SK-N-SH (cell line): Measurements from ENCODE around the gene PAWR. TPM values are rescaled to one million over a fixed set of nuclear protein-coding genes. Genes with fewer than 3 reads are reported as not detected.

Experiments used
- CTCF ChIA-PET: fragments of 300-600, 350-600 bp; formaldehyde crosslinking; extraction: SDS; loops from one replicate; lab custom pipeline; 2021; lab: Yijun Ruan, JAX
- POLR2A ChIA-PET: fragments of 350-600 bp; sonication (Branson Sonifier 250); formaldehyde crosslinking; extraction: SDS; loops from one replicate; lab custom pipeline; 2020; ENCODE audit warnings: antibody characterized with exemption, inconsistent platforms; lab: Yijun Ruan, JAX
- DNase-seq: peaks from one replicate; pipeline ENCODE4 v3.0.0; 2012
- H2AFZ ChIP-seq: fragments of 200-600 bp; sonication (generic); 2 replicates; pipeline ENCODE4 v1.8.1; 2016; ENCODE audit warnings: antibody characterized with exemption, mild to moderate bottlenecking, low read depth
- H3F3A ChIP-seq: fragments of 200-600 bp; sonication (generic); replicated peaks from 2 replicates; pipeline ENCODE3; 2016; ENCODE audit warnings: antibody characterized with exemption, mild to moderate bottlenecking; ENCODE audit not compliant: insufficient read depth
- H3K27ac ChIP-seq, 2 experiments: fragments of 200-500 bp in 1 of 2; fragments of 200-600 bp in 1 of 2; sonication (Bioruptor generic) in 1 of 2; sonication (generic), shearing (Covaris generic) in 1 of 2; 2 replicates each; pipeline versions ENCODE4 v1.5.1 to v1.6.1; 2014 to 2016; ENCODE audit warnings: low read depth in 2 of 2, inconsistent platforms in 1 of 2, low read length in 1 of 2, mild to moderate bottlenecking in 1 of 2, mixed read lengths in 1 of 2
- H3K27me3 ChIP-seq: fragments of 200-600 bp; sonication (generic), shearing (Covaris generic); 2 replicates; pipeline ENCODE4 v1.6.1; 2016; ENCODE audit warnings: mixed run types; ENCODE audit not compliant: insufficient read depth
- H3K36me3 ChIP-seq, 2 experiments: fragments of 200-500 bp in 1 of 2; fragments of 200-600 bp in 1 of 2; sonication (Bioruptor generic) in 1 of 2; sonication (generic) in 1 of 2; replicated peaks in 1 of 2; 2 replicates each; pipeline versions ENCODE3 to v1.5.1; 2014 to 2016; ENCODE audit warnings: low read length in 1 of 2, mild to moderate bottlenecking in 1 of 2; ENCODE audit not compliant: insufficient read depth in 2 of 2, control insufficient read depth in 1 of 2
- H3K4me1 ChIP-seq, 2 experiments: fragments of 200-500 bp in 1 of 2; fragments of 200-600 bp in 1 of 2; sonication (Bioruptor generic) in 1 of 2; sonication (generic), shearing (Covaris generic) in 1 of 2; 2 replicates each; pipeline versions ENCODE4 v1.5.1 to v1.6.1; 2014 to 2016; ENCODE audit warnings: low read depth in 1 of 2, low read length in 1 of 2, mixed run types in 1 of 2; ENCODE audit not compliant: insufficient read depth in 2 of 2, control insufficient read depth in 1 of 2
- H3K4me2 ChIP-seq: fragments of 200-600 bp; sonication (generic), shearing (Covaris generic); 2 replicates; pipeline ENCODE4 v1.6.1; 2017; ENCODE audit warnings: mixed run types
- H3K4me3 ChIP-seq, 2 experiments: fragments of 200-500 bp in 1 of 2; fragments of 200-600 bp in 1 of 2; sonication (Bioruptor generic) in 1 of 2; sonication (generic), shearing (Covaris generic) in 1 of 2; 2 replicates each; pipeline versions ENCODE4 v1.5.1 to v1.8.1; 2014 to 2016; ENCODE audit warnings: low read depth in 2 of 2, inconsistent platforms in 1 of 2, low read length in 1 of 2, mild to moderate bottlenecking in 1 of 2, mixed read lengths in 1 of 2, moderate library complexity in 1 of 2
- H3K79me2 ChIP-seq: fragments of 200-600 bp; sonication (generic); 2 replicates; pipeline ENCODE4 v1.8.1; 2017; ENCODE audit warnings: mild to moderate bottlenecking; ENCODE audit not compliant: insufficient read depth
- H3K9ac ChIP-seq: fragments of 200-600 bp; sonication (generic); 2 replicates; pipeline ENCODE4 v1.6.1; 2017; ENCODE audit warnings: mixed run types
- H3K9me2 ChIP-seq: fragments of 200-600 bp; sonication (generic); 2 replicates; pipeline ENCODE4 v1.6.1; 2017; ENCODE audit warnings: mixed run types
- H3K9me3 ChIP-seq: fragments of 200-600 bp; sonication (generic); 2 replicates; pipeline ENCODE4 v1.6.1; 2017; ENCODE audit warnings: mixed run types, mild to moderate bottlenecking, moderate library complexity
- H4K20me1 ChIP-seq: fragments of 200-600 bp; sonication (generic); 2 replicates; pipeline ENCODE4 v1.6.1; 2017; ENCODE audit warnings: mild to moderate bottlenecking, mixed run types; ENCODE audit not compliant: insufficient read depth
- ELF1 ChIP-seq: IDR thresholded peaks from 2 replicates; pipeline ENCODE4 v1.4.0; 2012
- EZH2phosphoT487 ChIP-seq: fragments of 200-600 bp; sonication (generic); IDR thresholded peaks from 2 replicates; pipeline ENCODE4 v1.6.1; 2017; ENCODE audit warnings: low read depth, mixed run types, mild to moderate bottlenecking, antibody characterized with exemption, moderate library complexity, borderline replicate concordance
- FOSL2 ChIP-seq: IDR thresholded peaks from 2 replicates; pipeline ENCODE4 v1.4.0; 2012; ENCODE audit warnings: low read depth, mild to moderate bottlenecking, moderate library complexity, borderline replicate concordance
- GATA2 ChIP-seq: sonication (generic); formaldehyde crosslinking; IDR thresholded peaks from 2 replicates; pipeline ENCODE4 v1.5.0; 2020; ENCODE audit warnings: mild to moderate bottlenecking, missing genetic modification reagents
- MEF2A ChIP-seq: IDR thresholded peaks from 2 replicates; pipeline ENCODE4 v1.4.0; 2012; ENCODE audit warnings: low read depth, borderline replicate concordance
- MXI1 ChIP-seq: IDR thresholded peaks from 2 replicates; pipeline ENCODE4 v1.6.1; 2012; ENCODE audit warnings: mild to moderate bottlenecking, low read depth, low read length, improper control_type of control experiment
- NFIC ChIP-seq: IDR thresholded peaks from 2 replicates; pipeline ENCODE4 v1.4.0; 2012; ENCODE audit warnings: borderline replicate concordance
- NRF1 ChIP-seq: IDR thresholded peaks from 2 replicates; pipeline ENCODE4 v1.6.1; 2012; ENCODE audit warnings: low read depth, mild to moderate bottlenecking, low read length
- RAD21 ChIP-seq: IDR thresholded peaks from 2 replicates; pipeline ENCODE4 v1.6.1; 2012; ENCODE audit warnings: mild to moderate bottlenecking, low read length
- RCOR1 ChIP-seq: fragments of 150-350 bp; IDR thresholded peaks from 2 replicates; pipeline ENCODE4 v1.6.1; 2017; ENCODE audit warnings: antibody characterized with exemption, low read length
- RFX5 ChIP-seq: IDR thresholded peaks from 2 replicates; pipeline ENCODE4 v1.6.1; 2012; ENCODE audit warnings: mild to moderate bottlenecking, improper control_type of control experiment, low read length
- SMC3 ChIP-seq: IDR thresholded peaks from 2 replicates; pipeline ENCODE4 v1.6.1; 2012; ENCODE audit warnings: low read depth, low read length, improper control_type of control experiment
- TCF12 ChIP-seq: IDR thresholded peaks from 2 replicates; pipeline ENCODE4 v1.4.0; 2012
- TEAD4 ChIP-seq: IDR thresholded peaks from 2 replicates; pipeline ENCODE4 v1.4.0; 2012; ENCODE audit warnings: mild to moderate bottlenecking, borderline replicate concordance; ENCODE audit not compliant: insufficient read depth
- WGBS: methylation state at CpG from one replicate; pipeline ENCODE4 v1.1.6; 2017; ENCODE audit warnings: low lambda C conversion rate; 5-methylcytosine and 5-hydroxymethylcytosine counted together
- polyA plus RNA-seq, 3 experiments: library from polyadenylated mRNA; depleted of rRNA; stranded (reverse); fragments of >200 nt; gene quantifications; 2 replicates each; pipeline ENCODE4 v1.2.3, GENCODE V29; 2012
- TF ChIP-seq, protein P1 (sequence below): IDR thresholded peaks from 2 replicates; pipeline ENCODE4 v1.6.1; 2012; ENCODE audit warnings: mild to moderate bottlenecking, low read depth, low read length, moderate library complexity
- TF ChIP-seq, protein P2 (sequence below): fragments of 150-350 bp; IDR thresholded peaks from 2 replicates; pipeline ENCODE4 v1.6.1; 2016; ENCODE audit warnings: mild to moderate bottlenecking, low read depth, low read length
- TF ChIP-seq, protein P3 (sequence below): fragments of 150-350 bp; IDR thresholded peaks from 2 replicates; pipeline ENCODE4 v1.6.1; 2017; ENCODE audit warnings: antibody characterized with exemption, low read length, low read depth, borderline replicate concordance
- TF ChIP-seq, protein P4 (sequence below): fragments of 200-600 bp; sonication (generic); IDR thresholded peaks from 2 replicates; pipeline ENCODE4 v1.6.1; 2017; ENCODE audit warnings: antibody characterized with exemption, mild to moderate bottlenecking, moderate library complexity
- TF ChIP-seq, protein P5 (sequence below): IDR thresholded peaks from 2 replicates; pipeline ENCODE4 v1.4.0; 2012; ENCODE audit warnings: low read depth

Gene PAWR
- polyA plus RNA-seq, 1 of the 3 experiments (the other 2 are of a cell fraction), result 1.8 TPM

DNA sequence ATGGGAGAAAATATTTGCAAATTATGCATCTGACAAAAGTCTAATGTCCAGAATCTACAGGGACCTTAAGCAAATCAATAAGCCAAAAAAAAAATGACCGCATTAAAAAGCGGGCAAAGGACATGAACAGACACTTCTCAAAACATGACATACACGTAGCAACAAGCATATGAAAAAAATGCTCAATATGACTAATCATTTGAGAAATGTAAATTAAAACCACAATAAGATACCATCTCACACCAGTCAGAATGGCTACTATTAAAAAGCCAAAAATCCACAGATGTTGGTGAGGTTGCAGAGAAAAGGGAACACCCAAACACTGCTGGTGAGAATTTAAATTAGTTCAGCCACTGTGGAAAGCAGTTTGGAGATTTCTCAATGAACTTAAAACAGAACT lies 16.1 kb downstream of the PAWR start:
- no peak overlapping the region for H3K4me2 ChIP-seq
- ChIA-PET POLR2A (no interaction called here), CTCF (interaction anchor here (0.5 kb wide), 1 partner anchor 1154 kb away, joined by 3 read pairs; no protein-coding TSS in a partner anchor)
- H3K27ac ChIP-seq, result no peak overlapping the region
- no peaks in the 10 kb centered on the region; the same call in 1 of the 2 replicates for H3K27me3 ChIP-seq
- WGBS, result 59% methylated on average over 3 of the region's 3 CpGs
- no peak overlapping the region for H2AFZ ChIP-seq
- no peaks in the 10 kb centered on the region for H4K20me1 ChIP-seq
- TF ChIP-seq, protein P1, sequence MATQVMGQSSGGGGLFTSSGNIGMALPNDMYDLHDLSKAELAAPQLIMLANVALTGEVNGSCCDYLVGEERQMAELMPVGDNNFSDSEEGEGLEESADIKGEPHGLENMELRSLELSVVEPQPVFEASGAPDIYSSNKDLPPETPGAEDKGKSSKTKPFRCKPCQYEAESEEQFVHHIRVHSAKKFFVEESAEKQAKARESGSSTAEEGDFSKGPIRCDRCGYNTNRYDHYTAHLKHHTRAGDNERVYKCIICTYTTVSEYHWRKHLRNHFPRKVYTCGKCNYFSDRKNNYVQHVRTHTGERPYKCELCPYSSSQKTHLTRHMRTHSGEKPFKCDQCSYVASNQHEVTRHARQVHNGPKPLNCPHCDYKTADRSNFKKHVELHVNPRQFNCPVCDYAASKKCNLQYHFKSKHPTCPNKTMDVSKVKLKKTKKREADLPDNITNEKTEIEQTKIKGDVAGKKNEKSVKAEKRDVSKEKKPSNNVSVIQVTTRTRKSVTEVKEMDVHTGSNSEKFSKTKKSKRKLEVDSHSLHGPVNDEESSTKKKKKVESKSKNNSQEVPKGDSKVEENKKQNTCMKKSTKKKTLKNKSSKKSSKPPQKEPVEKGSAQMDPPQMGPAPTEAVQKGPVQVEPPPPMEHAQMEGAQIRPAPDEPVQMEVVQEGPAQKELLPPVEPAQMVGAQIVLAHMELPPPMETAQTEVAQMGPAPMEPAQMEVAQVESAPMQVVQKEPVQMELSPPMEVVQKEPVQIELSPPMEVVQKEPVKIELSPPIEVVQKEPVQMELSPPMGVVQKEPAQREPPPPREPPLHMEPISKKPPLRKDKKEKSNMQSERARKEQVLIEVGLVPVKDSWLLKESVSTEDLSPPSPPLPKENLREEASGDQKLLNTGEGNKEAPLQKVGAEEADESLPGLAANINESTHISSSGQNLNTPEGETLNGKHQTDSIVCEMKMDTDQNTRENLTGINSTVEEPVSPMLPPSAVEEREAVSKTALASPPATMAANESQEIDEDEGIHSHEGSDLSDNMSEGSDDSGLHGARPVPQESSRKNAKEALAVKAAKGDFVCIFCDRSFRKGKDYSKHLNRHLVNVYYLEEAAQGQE, result no peak
- TF ChIP-seq NFIC, result no peak
- TF ChIP-seq, protein P2, sequence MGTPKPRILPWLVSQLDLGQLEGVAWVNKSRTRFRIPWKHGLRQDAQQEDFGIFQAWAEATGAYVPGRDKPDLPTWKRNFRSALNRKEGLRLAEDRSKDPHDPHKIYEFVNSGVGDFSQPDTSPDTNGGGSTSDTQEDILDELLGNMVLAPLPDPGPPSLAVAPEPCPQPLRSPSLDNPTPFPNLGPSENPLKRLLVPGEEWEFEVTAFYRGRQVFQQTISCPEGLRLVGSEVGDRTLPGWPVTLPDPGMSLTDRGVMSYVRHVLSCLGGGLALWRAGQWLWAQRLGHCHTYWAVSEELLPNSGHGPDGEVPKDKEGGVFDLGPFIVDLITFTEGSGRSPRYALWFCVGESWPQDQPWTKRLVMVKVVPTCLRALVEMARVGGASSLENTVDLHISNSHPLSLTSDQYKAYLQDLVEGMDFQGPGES, result no peak
- no peak for TF ChIP-seq SMC3
- TF ChIP-seq, protein P3, sequence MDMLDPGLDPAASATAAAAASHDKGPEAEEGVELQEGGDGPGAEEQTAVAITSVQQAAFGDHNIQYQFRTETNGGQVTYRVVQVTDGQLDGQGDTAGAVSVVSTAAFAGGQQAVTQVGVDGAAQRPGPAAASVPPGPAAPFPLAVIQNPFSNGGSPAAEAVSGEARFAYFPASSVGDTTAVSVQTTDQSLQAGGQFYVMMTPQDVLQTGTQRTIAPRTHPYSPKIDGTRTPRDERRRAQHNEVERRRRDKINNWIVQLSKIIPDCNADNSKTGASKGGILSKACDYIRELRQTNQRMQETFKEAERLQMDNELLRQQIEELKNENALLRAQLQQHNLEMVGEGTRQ, result no peak
- no peak for TF ChIP-seq MXI1
- TF ChIP-seq MEF2A, result no peak
- TF ChIP-seq NRF1, result no peak
- TF ChIP-seq GATA2 (CRISPR knock-in tag), result no peak
- TF ChIP-seq ELF1, result no peak
- TF ChIP-seq TCF12, result no peak
- TF ChIP-seq, protein P4, sequence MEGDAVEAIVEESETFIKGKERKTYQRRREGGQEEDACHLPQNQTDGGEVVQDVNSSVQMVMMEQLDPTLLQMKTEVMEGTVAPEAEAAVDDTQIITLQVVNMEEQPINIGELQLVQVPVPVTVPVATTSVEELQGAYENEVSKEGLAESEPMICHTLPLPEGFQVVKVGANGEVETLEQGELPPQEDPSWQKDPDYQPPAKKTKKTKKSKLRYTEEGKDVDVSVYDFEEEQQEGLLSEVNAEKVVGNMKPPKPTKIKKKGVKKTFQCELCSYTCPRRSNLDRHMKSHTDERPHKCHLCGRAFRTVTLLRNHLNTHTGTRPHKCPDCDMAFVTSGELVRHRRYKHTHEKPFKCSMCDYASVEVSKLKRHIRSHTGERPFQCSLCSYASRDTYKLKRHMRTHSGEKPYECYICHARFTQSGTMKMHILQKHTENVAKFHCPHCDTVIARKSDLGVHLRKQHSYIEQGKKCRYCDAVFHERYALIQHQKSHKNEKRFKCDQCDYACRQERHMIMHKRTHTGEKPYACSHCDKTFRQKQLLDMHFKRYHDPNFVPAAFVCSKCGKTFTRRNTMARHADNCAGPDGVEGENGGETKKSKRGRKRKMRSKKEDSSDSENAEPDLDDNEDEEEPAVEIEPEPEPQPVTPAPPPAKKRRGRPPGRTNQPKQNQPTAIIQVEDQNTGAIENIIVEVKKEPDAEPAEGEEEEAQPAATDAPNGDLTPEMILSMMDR, result no peak
- TF ChIP-seq EZH2phosphoT487, result no peak
- no peak for TF ChIP-seq FOSL2
- no peak for TF ChIP-seq RCOR1
- TF ChIP-seq RAD21, result no peak
- TF ChIP-seq TEAD4, result no peak
- no peak for TF ChIP-seq RFX5
- TF ChIP-seq, protein P5, sequence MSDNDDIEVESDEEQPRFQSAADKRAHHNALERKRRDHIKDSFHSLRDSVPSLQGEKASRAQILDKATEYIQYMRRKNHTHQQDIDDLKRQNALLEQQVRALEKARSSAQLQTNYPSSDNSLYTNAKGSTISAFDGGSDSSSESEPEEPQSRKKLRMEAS, result no peak
- DNase-seq, result no peak
- H3K79me2 ChIP-seq, result peaks cover 19% of the 10 kb centered on the region; the same call in 1 of the 2 replicates
- peaks cover 6% of the 10 kb centered on the region; the same call in 1 of the 2 replicates for H3K9me3 ChIP-seq
- no peaks in the 10 kb centered on the region for H3K9me2 ChIP-seq
- peaks cover 0 to 5% of the 10 kb centered on the region in 2 experiments for H3K36me3 ChIP-seq
- no peak overlapping the region for H3K4me3 ChIP-seq
- peaks cover 5% of the 10 kb centered on the region for H3F3A ChIP-seq
- no peaks in the 10 kb centered on the region; a peak in 1 of 4 replicates for H3K4me1 ChIP-seq
- no peak overlapping the region for H3K9ac ChIP-seq
